BE2C (cell line): ENCODE measurements around the gene ZFP62.

Source experiments
- DNase-seq: peaks from one replicate; pipeline ENCODE4 v3.0.0-alpha.2; 2020
- H3K27me3 ChIP-seq: fragments of 250-450 bp; sonication (Bioruptor Pico); 2 replicates; pipeline ENCODE4 v1.5.1; 2020; ENCODE audit warnings: mild to moderate bottlenecking
- H3K36me3 ChIP-seq: fragments of 250-450 bp; sonication (Bioruptor Pico); 2 replicates; pipeline ENCODE4 v1.5.1; 2020; ENCODE audit warnings: mild to moderate bottlenecking
- H3K4me1 ChIP-seq: fragments of 250-450 bp; sonication (Bioruptor Pico); 2 replicates; pipeline ENCODE4 v1.5.1; 2020
- H3K4me3 ChIP-seq: 2 replicates; pipeline ENCODE4 v1.5.1; 2011; ENCODE audit warnings: low read depth, low read length
- H3K9me3 ChIP-seq: fragments of 250-450 bp; sonication (Bioruptor Pico); 2 replicates; pipeline ENCODE4 v1.5.1; 2020
- TF ChIP-seq, protein P1 (sequence below): IDR thresholded peaks from 2 replicates; pipeline ENCODE4 v1.5.1; 2012; ENCODE audit warnings: mild to moderate bottlenecking, low read depth, low read length

Gene ZFP62

DNA sequence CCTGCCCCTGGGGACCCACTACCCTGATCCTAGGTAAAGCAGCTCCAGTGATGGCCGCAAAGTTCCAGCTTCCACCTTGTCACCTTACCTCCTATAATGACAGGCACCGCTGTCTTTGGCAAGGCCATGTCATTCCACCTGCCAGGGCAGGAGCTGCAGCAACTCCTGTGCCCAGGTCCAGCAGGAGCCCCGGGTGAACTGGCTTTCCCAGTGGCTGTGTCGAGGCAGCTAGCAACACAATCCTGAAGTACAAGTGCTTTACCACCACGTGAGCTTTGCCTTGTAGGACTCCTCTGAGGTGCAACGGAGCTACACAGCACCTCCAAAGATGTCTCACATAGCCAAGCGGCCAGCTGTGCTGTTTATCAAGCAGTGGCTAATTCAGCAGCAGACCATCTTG, 37.7 kb downstream of the ZFP62 start:
- no peak for DNase-seq
- H3K9me3 ChIP-seq = no peaks in the 10 kb centered on the region
- H3K4me1 ChIP-seq = no peaks in the 10 kb centered on the region; the same call in 1 of the 2 replicates

GRCh38 chr5:180821538-180821937, 39.5 kb downstream of the ZFP62 start:
- H3K27me3 ChIP-seq = no peaks in the 10 kb centered on the region
- no peaks in the 10 kb centered on the region for H3K36me3 ChIP-seq
- no peaks in the 10 kb centered on the region for H3K9me3 ChIP-seq
- DNase-seq = no peak
- no peak overlapping the region for H3K4me3 ChIP-seq
- TF ChIP-seq, protein P1, sequence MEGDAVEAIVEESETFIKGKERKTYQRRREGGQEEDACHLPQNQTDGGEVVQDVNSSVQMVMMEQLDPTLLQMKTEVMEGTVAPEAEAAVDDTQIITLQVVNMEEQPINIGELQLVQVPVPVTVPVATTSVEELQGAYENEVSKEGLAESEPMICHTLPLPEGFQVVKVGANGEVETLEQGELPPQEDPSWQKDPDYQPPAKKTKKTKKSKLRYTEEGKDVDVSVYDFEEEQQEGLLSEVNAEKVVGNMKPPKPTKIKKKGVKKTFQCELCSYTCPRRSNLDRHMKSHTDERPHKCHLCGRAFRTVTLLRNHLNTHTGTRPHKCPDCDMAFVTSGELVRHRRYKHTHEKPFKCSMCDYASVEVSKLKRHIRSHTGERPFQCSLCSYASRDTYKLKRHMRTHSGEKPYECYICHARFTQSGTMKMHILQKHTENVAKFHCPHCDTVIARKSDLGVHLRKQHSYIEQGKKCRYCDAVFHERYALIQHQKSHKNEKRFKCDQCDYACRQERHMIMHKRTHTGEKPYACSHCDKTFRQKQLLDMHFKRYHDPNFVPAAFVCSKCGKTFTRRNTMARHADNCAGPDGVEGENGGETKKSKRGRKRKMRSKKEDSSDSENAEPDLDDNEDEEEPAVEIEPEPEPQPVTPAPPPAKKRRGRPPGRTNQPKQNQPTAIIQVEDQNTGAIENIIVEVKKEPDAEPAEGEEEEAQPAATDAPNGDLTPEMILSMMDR = no peak
- no peaks in the 10 kb centered on the region; the same call in 1 of the 2 replicates for H3K4me1 ChIP-seq

More for the DNA sequence above, 37.7 kb downstream of the ZFP62 start:
- Histone ChIP-seq H3K4me3 (no peak overlapping the region), H3K27me3 (no peaks in the 10 kb centered on the region), H3K36me3 (no peaks in the 10 kb centered on the region)
- TF ChIP-seq, protein P1 = no peak

DNA sequence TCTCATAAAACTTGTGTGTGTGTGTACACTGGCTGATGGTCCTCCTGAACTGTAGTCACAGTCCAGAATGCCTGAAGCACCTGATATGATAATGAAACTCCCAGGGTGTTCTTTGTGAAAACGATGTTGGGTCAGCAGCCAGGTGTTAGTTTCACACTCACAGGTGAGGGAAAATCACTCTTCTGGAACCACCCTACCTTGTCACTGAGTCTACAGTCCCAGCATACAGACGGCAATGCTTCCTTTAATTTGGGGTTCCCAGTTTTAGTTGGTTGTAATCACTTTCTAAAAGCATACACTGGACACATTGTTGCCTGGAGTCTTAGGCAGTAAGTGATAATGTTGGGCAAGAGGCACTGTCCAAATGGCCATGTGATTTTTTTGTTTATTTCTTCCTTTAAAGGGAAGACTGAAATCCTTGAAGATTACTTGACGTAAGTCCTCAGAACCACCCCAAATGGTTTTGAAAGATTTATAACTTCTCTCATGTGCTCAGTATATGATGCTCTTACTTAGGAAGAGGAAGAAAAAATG, 40.2 kb downstream of the ZFP62 start:
- no peak for DNase-seq
- H3K4me1 ChIP-seq = no peaks in the 10 kb centered on the region
- H3K9me3 ChIP-seq = no peaks in the 10 kb centered on the region
- TF ChIP-seq, protein P1 = no peak
- H3K4me3 ChIP-seq = no peak overlapping the region
- no peaks in the 10 kb centered on the region for H3K27me3 ChIP-seq
- H3K36me3 ChIP-seq = no peaks in the 10 kb centered on the region

DNA sequence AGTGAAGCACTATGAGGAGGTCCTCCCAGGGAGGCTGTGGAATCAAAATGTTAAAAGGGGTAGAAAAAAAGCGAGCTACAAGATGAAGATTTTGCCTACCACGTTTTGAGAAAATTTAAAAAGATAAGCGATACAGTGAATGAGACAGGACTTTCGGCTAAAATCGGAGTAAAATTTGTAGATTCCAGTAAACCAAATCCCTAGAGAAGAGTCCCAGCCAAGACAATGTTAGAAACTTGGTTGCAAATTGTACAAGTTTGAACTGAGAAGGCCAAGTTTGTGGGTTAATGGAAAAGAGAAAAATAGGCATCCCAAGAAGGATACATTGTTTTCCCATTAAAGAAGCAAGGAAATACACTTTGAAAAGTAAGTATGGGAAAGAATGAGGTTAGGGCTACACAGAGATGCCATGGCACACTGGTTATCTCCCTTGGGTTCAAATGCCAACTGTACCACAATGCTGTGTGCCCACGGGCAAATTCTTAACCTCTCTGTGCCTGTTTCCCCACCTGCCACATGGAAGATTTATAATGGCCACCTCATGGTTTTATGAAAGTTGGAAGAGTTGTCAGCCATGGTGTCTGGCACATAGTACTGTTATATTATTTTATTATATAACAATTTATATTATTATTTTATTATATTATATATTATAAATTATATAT, 42.3 kb downstream of the ZFP62 start:
- TF ChIP-seq, protein P1 = no peak
- Histone ChIP-seq H3K4me1 (no peaks in the 10 kb centered on the region), H3K4me3 (no peak overlapping the region)

DNA sequence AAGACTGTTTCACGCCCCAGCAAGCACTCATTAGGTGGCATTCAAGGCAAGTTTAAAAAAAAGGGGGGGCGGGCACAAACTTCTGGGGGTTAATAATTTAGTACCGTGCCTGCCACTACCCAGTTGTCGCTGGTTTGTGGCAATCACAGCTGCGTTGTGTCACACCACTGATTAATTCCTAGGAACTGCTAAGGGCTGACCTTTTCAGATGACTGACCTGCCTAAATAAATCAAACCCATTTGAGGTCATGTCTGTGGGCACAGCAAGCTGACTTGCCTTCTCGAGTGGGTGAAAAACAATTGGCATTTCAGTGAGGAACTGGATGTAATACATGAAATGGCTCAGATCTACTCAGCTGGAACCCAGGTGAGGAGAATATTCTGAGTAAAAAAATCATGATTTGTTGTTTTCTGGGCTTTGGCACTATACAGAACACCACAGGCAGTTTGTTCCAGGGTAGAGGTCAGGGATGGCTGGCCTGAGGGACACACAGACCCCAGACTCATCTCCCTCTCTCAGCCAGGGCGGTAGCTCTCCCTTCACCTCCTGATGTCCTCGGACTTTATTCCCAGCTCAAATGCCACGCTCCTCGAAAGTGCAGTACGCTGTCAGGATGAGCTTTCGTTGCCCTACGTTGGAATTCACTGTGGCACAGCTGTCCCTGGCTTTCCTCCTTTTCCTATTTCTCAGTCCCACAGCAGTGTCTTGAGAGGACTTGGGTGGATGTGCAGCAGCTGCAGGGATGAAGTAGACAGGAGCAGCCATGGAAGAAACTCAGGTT, 43.0 kb downstream of the ZFP62 start:
- DNase-seq = no peak
- H3K9me3 ChIP-seq = no peaks in the 10 kb centered on the region
- no peaks in the 10 kb centered on the region for H3K4me1 ChIP-seq
- H3K36me3 ChIP-seq = no peaks in the 10 kb centered on the region
- TF ChIP-seq, protein P1 = no peak
- H3K4me3 ChIP-seq = no peak overlapping the region
- no peaks in the 10 kb centered on the region for H3K27me3 ChIP-seq

More for the DNA sequence above, 42.3 kb downstream of the ZFP62 start:
- Histone ChIP-seq H3K36me3 (no peaks in the 10 kb centered on the region), H3K9me3 (no peaks in the 10 kb centered on the region), H3K27me3 (no peaks in the 10 kb centered on the region)
- DNase-seq = no peak
